Germinal center (tissue), 1 donor: ENCODE measurements around the gene LHX1.

Source experiments
- DNase-seq: peaks from one replicate; pipeline ENCODE4 v3.0.0; 2012; ENCODE audit warnings: mixed read lengths, low spot score

The LHX1 gene

GRCh38 chr17:36939052-36939801, 2.0 kb downstream of the LHX1 start:
- DNase-seq: no peak

GRCh38 chr17:36939802-36940312, 2.6 kb downstream of the LHX1 start:
- no peak for DNase-seq

- no peak for DNase-seq
Observed at GRCh38 chr17:36940313-36941264, 3.3 kb downstream of the LHX1 start.

GRCh38 chr17:36941265-36942010, 4.2 kb downstream of the LHX1 start:
- DNase-seq: no peak

GRCh38 chr17:36942019-36942599, 4.8 kb downstream of the LHX1 start:
- no peak for DNase-seq

- no peak for DNase-seq
Observed at GRCh38 chr17:36942631-36943125, 5.4 kb downstream of the LHX1 start.

DNA sequence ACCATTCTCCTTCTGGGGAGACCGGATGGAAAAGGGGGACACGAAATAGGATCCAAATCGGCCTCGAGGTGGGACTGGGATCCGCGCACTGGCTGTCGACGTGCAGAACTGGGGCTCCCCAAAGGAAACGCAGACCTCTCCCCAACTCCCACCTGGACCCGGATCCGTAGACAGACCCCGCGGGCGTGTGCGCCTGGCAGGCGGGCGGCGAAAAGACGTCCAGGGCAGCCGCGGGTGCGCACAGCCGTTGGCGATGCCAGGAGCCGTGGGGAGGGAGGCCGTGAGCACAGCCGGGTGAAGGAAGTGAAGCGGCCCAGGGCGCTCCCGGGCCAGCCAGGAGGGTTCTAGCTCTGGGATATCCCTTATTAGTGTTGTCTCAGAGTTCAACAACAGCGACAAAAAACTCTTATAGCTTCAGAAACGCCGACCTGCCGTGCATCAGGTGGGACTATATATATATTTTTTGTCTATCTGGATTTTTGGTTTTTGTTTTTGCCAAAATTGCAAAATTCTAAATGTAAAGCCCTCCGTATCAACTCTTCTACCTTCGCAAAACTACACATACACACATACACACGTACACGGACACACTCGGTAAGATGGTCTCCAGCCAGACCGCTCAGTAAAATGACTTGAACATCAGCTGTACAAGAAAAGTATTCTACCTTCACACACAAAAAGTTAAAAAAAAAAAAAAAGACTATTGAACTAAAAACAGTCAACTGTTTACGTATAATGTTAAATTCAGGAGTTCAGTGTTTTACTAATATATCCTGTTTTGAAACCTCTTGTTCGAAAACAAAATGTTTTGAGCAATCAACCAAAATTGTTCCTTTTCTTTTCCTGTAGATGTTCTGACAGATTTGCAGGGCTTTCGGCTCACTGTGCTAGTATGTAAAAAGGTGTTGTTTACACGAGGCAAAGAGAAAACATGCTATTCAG, 6.2 kb downstream of the LHX1 start:
- no peak for DNase-seq

DNA sequence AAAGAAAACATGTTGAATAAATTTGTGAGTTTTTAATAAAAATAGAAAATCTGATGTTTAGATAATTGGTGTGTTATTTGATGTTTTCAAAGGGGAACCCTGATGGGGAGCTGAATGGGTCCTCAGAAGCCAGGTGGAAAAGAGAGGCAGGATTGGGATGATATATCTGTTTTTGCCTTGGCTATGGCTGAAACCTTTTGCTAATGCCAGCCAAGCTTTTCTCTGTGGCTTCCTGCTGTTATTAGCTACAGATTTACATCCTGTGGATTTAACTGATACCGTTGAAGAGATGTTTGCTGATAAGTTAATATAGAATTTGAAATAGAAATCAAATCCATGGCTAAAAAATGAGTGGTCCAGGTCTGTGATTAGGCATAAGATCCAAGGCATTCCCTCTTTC, 7.3 kb downstream of the LHX1 start:
- DNase-seq: no peak

DNA sequence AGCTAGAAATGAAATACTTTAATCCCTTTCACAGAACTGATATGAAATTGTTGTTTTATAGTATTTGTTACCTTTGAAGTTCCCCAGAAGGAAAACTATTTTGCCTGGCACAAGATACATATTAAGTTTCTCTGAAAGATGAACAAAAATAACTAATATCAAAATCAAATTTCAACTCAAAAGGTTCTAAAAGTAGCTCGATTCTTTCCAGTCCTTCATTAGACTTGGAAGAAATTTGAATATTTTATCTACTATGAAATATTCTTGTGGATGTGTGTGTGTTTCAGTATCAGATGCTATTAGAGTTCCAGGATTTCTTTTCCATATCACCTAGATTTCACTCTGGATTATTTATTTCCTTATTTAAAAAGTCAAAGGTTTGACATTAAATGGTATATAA, 7.9 kb downstream of the LHX1 start:
- no peak for DNase-seq

- no peak for DNase-seq
Observed at GRCh38 chr17:36945959-36946725, 8.9 kb downstream of the LHX1 start.

DNA sequence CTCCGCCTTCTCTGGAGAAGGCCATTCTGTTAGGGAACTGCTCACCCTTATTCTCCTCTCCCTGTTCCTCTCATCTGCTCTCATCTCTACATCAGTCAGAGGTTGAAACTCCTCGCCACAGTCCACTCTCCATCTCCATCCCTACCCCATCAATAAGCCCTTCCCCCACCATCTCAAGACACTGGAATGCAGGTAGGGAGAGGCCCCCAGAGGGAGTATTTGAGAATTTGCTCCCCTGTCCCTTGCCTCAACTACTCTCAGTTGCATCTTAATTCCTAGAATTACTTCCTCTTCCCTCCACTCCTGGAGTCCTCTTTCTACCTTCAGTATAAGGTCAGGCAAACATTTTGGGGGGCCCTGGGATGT, 9.4 kb downstream of the LHX1 start:
- no peak for DNase-seq

- DNase-seq: no peak
Observed at GRCh38 chr17:36947922-36948716, 10.8 kb downstream of the LHX1 start.

DNA sequence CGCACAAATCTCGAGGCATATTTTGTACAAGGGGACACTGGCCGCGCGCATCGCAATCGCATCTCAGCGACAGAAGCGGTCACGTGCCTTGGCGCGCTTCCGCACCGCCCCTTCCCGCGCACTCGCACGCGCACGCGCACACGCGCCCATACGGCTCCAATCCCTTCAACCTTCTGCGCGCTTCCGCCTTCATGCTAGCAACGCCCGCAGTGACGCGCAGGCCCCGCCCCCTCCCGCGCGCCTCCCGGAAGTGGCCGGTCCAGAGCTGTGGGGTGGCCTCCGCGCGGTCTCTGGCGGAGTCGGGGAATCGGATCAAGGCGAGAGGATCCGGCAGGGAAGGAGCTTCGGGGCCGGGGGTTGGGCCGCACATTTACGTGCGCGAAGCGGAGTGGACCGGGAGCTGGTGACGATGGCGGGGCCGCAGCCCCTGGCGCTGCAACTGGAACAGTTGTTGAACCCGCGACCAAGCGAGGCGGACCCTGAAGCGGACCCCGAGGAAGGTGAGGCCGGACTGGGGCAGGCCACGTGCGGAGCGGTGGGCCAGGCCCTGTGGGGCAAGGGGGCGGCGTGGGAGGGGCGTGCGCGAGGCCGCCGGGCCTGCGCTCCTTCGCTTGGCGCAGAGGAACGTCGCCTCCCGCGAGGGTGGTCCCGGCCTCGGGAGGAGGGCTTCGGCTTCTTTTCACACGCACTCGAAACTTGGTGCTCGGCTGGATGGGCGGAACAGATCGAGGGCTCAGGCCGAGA, 11.6 kb downstream of the LHX1 start, which contains the start of gene AATF:
TSS of gene AATF (plus strand) at position 238 of the 744 bp plus-strand sequence. CDS start at position 410, 172 bp downstream.
- DNase-seq: peak; percentile 98

- DNase-seq: no peak
Observed at GRCh38 chr17:36949461-36949927, 12.2 kb downstream of the LHX1 start.

GRCh38 chr17:36950027-36950426, 12.8 kb downstream of the LHX1 start:
- no peak for DNase-seq

DNA sequence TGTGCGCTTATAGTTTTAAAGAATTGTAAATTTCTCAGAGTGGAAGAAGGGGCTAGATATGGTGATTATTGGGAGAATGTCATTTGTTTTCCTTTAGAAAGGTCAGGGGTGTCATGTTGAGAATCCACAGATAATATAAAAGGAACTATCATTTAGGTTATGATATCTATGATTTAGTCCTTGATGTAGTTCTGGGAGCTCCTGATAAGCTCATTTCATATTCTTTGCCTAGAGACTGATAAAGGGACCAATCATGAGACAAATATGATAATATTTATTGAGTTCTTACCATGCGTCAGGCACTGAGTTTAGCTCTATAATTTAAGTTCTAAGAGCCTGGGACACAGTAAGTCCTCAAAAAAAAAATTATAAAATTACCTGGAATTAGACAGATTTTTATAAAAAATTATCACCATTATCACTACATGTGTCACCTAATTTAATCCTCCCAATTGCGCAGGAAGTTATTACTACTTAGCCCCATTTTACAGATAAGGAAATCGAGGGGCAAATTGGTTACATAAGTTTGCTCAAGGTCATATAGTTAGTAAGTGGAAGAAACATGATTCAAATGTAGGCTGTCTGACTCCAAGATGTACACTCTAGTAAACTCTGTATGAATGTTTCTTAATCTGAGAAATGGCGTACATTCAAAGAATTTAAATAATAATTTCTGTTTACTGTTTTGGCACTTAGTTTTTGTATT, 14.0 kb downstream of the LHX1 start:
- DNase-seq: no peak

DNA sequence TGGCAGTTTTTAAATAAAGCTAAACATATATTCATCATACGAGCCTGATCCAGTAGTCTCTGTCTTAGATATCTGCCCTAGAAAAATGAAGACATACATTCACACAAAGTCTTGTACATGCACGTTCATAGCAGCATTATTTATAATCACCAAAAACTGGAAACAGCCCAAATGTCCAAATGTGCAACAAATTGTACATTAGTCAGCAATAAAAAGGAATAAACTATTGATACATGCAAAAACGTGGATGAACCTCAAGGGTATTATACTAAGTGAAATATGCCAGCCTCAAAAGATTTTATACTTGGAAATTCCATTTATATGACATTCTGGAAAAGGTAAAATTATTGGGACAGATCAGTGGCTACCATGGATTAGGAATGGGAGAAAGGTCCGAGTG, 34.2 kb downstream of the LHX1 start:
- DNase-seq: no peak
